SJSA1 (cell line): Measurements from ENCODE around the gene ARF1. TPM values are rescaled to one million over a fixed set of nuclear protein-coding genes. Genes with fewer than 3 reads are reported as not detected.
A peak's percentile ranks its signal among the peaks of the same experiment; 100 is the strongest.

Experiments used
- DNase-seq, 2 experiments: peaks; one replicate each; pipeline ENCODE4 v3.0.0-alpha.2; 2015 to 2020; ENCODE audit warnings: low spot score in 2 of 2, low read depth in 1 of 2
- H3K27ac ChIP-seq: fragments of 250-450 bp; sonication (Bioruptor Pico); 2 replicates; pipeline ENCODE4 v1.5.1; 2020; ENCODE audit warnings: mild to moderate bottlenecking, moderate library complexity
- H3K27me3 ChIP-seq: fragments of 250-450 bp; sonication (Bioruptor Pico); replicated peaks from 2 replicates; pipeline ENCODE4 v1.5.1; 2020; ENCODE audit warnings: mild to moderate bottlenecking, moderate library complexity
- H3K36me3 ChIP-seq: fragments of 250-450 bp; sonication (Bioruptor Pico); 2 replicates; pipeline ENCODE4 v1.5.1; 2020; ENCODE audit warnings: mild to moderate bottlenecking
- H3K4me1 ChIP-seq: fragments of 250-450 bp; sonication (Bioruptor Pico); replicated peaks from 2 replicates; pipeline ENCODE4 v1.6.1; 2021; ENCODE audit warnings: mild to moderate bottlenecking
- H3K4me3 ChIP-seq: fragments of 250-450 bp; sonication (Bioruptor Pico); 2 replicates; pipeline ENCODE4 v1.5.1; 2020; ENCODE audit warnings: mild to moderate bottlenecking
- H3K9me3 ChIP-seq: fragments of 250-450 bp; sonication (Bioruptor Pico); replicated peaks from 2 replicates; pipeline ENCODE4 v1.5.1; 2020; ENCODE audit warnings: mild to moderate bottlenecking
- total RNA-seq: library from RNA; depleted of rRNA; stranded (reverse); fragments of >200 nt; shearing (Covaris generic); gene quantifications from 2 replicates; pipeline ENCODE4 v1.2.3, GENCODE V29; 2014

The ARF1 gene
- total RNA-seq, 1 experiment from 2014 or later, result 212 TPM

DNA sequence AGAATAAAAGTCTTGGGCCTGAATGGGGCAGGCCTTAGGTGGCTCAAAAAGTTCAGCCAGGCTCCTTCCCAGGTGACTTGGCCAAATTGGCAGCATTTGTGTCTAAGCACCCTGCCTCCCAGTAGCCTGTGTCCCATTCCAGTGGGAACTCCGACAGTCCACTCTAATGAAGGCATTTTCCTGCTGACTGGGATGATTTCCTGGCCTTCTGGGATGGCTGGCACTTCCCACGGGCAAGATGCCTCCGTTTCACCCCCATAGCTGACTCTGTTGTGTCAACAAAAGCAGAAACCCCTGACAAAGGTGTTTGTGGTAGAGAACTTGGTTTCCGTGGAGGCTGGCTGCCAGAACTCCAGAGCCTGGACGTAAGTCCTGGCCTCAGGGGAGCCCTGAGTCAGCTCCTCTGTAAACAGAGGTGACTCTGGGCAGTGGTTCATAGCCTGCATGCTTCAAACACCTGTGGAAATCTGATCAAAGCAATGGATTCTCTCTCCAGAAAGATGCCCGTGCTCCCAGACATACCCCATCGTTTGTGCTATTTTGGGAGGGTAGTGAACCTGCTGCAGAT lies 39.1 kb upstream of the ARF1 start:
- H3K9me3 ChIP-seq, result peaks cover 2% of the 10 kb centered on the region; the same call in 1 of the 2 replicates
- H3K4me1 ChIP-seq, result no peaks in the 10 kb centered on the region
- peaks cover 6% of the 10 kb centered on the region for H3K27me3 ChIP-seq
- no peak overlapping the region for H3K4me3 ChIP-seq
- DNase-seq, result peak in 1 of 2 experiments; percentile 15
- H3K36me3 ChIP-seq, result no peaks in the 10 kb centered on the region
- no peak overlapping the region for H3K27ac ChIP-seq

DNA sequence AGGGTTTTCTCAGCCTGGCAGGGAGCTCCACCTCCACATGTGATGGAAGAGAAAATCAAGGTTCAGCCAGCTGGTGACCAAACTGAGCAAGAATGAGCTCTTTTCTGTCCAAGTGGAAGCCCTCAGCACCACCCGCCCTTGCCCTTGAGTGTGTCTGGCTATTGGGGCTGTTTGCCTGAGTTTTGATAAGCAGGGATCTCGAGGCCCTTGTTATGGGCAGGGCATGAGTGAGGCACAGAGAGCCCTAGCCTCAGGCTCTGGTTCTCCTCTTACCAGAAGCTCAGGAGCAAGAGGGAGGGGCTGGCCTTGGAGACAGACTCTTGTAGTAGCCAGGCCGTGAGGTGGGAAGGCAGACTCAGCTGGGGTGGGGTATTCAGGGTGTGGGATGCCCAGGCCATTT lies 37.5 kb upstream of the ARF1 start:
- no peaks in the 10 kb centered on the region for H3K4me1 ChIP-seq
- H3K4me3 ChIP-seq, result no peak overlapping the region
- peaks cover 2% of the 10 kb centered on the region; the same call in 1 of the 2 replicates for H3K9me3 ChIP-seq
- peak in 1 of 2 experiments; percentile 38 for DNase-seq
- H3K27ac ChIP-seq, result no peak overlapping the region
- no peaks in the 10 kb centered on the region for H3K36me3 ChIP-seq
- H3K27me3 ChIP-seq, result no peaks in the 10 kb centered on the region; the same call in 1 of the 2 replicates

DNA sequence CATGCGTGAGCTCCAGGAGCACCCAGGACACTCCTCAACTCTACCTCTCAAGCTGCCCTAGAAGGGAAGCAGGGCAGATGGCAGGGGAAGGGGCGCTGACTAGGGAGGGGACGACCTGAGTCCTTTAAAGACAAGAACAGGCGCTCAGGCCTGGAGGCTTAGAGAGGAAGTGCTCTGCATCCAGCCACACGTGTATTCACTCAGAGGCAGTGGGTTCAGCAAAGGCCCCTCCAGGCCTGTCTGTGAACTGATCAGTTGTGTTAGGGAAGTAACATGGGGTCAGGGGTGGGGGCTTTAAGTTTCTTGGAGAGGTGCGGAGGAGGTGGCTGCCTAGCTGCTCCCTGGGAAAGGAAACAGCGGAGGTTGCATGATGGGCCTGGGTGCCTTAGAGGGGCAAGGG lies 37.1 kb upstream of the ARF1 start:
- Histone ChIP-seq H3K27ac (no peak overlapping the region), H3K4me1 (no peaks in the 10 kb centered on the region), H3K9me3 (peaks cover 2% of the 10 kb centered on the region; the same call in 1 of the 2 replicates), H3K36me3 (no peaks in the 10 kb centered on the region), H3K27me3 (no peaks in the 10 kb centered on the region; the same call in 1 of the 2 replicates), H3K4me3 (no peak overlapping the region)
- no peak for DNase-seq

DNA sequence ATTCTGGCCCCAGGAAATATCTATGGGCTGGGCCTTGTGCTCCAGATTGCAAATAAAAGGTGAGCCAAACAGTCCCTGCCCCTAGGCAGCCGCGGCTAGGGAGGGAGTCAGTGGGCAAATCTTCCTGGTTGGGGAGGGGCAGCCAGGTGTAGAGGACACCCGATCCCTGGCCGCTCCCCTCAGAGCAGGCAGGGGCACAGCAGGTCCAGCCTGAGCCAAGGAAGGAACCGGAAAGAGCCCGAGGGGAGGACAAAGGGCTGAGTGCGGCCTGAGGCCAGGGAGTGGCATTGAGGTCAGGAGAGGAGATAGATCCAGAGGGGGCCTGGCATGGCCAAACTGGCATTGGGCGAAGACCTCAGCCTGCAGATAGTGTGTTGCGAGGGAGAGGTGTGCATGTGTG lies 36.6 kb upstream of the ARF1 start:
- H3K36me3 ChIP-seq, result no peaks in the 10 kb centered on the region
- DNase-seq, result no peak
- no peak overlapping the region for H3K4me3 ChIP-seq
- no peak overlapping the region for H3K27ac ChIP-seq
- no peaks in the 10 kb centered on the region for H3K4me1 ChIP-seq
- H3K9me3 ChIP-seq, result peaks cover 2% of the 10 kb centered on the region; the same call in 1 of the 2 replicates
- no peaks in the 10 kb centered on the region; the same call in 1 of the 2 replicates for H3K27me3 ChIP-seq

DNA sequence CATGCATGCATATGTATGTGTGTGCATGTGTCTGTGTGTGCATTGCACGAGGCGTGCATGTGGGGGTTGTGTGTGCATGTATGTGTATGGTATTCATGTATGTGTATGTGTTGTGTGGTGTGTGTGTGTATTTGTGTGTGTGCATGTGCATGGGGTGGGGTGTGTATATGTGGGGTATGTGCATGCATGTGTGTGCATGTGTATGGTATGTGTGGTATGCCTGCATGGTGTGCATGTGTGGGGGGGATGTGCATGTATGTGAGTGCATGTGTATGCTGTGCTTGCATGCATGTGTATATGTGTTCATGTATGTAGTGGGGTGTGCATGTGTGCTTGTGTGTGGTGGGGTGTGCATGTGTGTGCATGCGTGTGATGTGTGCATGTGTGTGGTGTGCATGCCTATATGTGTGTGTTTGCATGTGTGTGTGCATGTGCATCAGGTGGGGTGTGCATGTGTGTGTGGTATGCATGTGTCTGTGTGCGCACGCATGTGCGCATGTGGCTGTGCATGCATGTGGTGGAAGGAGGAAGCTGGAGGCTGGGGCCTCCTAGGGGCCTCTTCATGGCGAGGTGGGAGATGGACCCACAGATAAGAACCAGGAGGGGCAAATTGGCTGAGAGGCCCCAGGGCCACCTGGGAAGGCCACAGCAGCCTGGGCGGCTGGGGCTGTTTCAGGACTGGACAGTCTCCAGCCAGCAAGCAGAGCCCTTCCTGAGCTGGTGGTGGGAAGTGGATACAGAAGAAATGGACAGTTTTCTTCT lies 35.9 kb upstream of the ARF1 start:
- H3K9me3 ChIP-seq, result peaks cover 2% of the 10 kb centered on the region; the same call in 1 of the 2 replicates
- H3K4me1 ChIP-seq, result no peaks in the 10 kb centered on the region
- no peak overlapping the region for H3K27ac ChIP-seq
- H3K36me3 ChIP-seq, result no peaks in the 10 kb centered on the region
- DNase-seq, result no peak
- H3K4me3 ChIP-seq, result no peak overlapping the region
- no peaks in the 10 kb centered on the region; the same call in 1 of the 2 replicates for H3K27me3 ChIP-seq

DNA sequence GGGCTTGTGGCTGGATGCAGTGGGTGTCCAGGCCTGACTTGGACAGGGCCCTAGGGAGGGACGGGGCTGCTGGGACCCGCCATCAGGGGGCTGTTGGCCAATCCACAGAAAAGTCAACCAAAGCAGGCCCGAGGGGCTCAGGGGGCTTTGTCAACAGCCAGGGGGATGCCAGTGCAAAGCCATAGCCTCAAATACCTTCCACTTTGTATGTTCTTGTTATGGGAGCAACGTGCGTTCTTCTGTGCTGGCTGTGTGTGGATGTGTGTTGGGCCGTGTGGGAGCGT lies 35.4 kb upstream of the ARF1 start:
- no peaks in the 10 kb centered on the region for H3K4me1 ChIP-seq
- peaks cover 2% of the 10 kb centered on the region; the same call in 1 of the 2 replicates for H3K9me3 ChIP-seq
- no peak overlapping the region for H3K4me3 ChIP-seq

DNA sequence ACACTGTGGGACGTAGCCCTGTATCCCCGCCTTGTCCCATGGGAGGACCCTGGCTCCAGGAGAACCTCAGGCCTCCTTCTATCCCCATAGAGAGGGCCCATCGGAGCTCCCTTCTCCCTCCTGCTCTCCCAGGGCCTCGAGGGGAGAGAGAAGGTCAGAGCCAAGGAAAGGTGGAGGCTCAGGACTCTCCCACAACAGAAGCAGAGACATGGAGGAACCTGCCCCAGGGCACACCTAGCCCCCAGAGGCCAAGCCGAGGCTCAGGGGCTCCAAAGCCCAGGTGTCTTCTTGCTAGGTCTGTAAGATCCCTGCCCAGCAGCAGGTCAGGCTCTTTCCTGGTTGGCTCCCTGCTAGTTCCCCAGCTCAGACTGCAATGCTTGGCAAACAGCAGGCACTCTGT lies 34.4 kb upstream of the ARF1 start:
- no peak overlapping the region for H3K27ac ChIP-seq
- no peak overlapping the region for H3K4me3 ChIP-seq
- H3K27me3 ChIP-seq, result no peaks in the 10 kb centered on the region
- DNase-seq, result no peak
- H3K9me3 ChIP-seq, result no peaks in the 10 kb centered on the region
- H3K4me1 ChIP-seq, result no peaks in the 10 kb centered on the region
- H3K36me3 ChIP-seq, result no peaks in the 10 kb centered on the region

More for the DNA sequence above, 35.4 kb upstream of the ARF1 start:
- no peak for DNase-seq
- Histone ChIP-seq H3K27me3 (no peaks in the 10 kb centered on the region; the same call in 1 of the 2 replicates), H3K36me3 (no peaks in the 10 kb centered on the region), H3K27ac (no peak overlapping the region)

DNA sequence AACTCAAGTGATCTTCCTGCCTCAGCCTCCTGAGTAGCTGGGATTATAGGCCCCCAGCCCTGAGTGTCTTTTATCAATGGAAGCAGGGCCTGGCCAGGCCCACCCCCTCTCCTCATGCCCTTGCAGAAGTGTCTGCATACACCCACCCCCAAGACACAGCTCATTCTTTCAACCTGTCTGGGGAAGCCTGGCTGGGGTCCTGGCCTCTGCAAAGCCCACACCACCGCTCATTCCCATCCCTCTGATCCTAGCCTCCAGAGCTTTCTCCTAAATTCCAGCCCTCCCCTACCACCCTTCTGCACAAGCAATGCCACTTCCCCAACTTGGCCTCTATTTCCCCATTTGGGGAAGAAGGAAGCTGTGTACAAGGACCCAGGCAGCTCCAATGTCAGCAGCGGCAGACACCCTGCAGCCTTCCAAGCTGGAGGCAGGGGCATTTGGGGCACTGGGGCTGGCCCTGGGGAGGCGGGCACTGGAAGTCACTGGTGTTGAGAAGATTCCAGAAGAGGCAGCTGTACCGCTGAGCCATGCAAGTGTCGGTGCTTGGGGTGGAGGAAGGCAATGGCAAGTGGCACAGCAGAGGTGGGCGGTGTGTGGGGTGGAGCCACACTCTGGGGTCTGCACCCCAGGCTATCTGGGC lies 33.7 kb upstream of the ARF1 start:
- Histone ChIP-seq H3K27me3 (no peaks in the 10 kb centered on the region), H3K36me3 (no peaks in the 10 kb centered on the region), H3K4me3 (no peak overlapping the region), H3K27ac (no peak overlapping the region), H3K9me3 (no peaks in the 10 kb centered on the region), H3K4me1 (no peaks in the 10 kb centered on the region)
- DNase-seq, result no peak

DNA sequence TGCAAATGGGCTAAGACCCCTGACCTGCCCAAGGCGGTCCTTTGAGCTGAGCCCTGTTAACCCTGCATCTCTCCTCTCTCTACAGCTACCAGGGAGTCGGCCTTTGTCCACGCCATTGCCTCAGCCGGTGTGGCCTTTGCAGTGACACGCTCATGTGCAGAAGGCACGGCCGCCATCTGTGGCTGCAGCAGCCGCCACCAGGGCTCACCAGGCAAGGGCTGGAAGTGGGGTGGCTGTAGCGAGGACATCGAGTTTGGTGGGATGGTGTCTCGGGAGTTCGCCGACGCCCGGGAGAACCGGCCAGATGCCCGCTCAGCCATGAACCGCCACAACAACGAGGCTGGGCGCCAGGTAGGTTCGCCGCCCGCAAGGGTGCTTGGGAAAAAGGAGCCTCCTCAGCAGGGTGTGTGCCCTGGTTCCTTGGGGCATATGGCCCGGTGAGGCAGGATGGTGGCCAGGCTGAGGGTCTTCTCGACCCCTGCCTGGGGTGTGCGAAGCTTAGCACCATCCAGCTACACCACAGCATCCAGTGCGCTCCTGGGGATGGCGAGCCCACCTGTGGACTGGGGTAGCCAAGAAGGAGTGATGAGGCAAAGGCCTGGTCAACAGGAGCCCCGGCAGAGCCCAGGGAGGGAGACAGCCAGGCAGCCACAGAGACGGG lies 31.8 kb upstream of the ARF1 start:
- peak in 1 of 2 experiments; percentile 41 for DNase-seq
- no peak overlapping the region for H3K27ac ChIP-seq
- no peaks in the 10 kb centered on the region for H3K9me3 ChIP-seq
- no peaks in the 10 kb centered on the region for H3K36me3 ChIP-seq
- H3K27me3 ChIP-seq, result no peaks in the 10 kb centered on the region
- H3K4me1 ChIP-seq, result no peaks in the 10 kb centered on the region
- H3K4me3 ChIP-seq, result no peak overlapping the region

DNA sequence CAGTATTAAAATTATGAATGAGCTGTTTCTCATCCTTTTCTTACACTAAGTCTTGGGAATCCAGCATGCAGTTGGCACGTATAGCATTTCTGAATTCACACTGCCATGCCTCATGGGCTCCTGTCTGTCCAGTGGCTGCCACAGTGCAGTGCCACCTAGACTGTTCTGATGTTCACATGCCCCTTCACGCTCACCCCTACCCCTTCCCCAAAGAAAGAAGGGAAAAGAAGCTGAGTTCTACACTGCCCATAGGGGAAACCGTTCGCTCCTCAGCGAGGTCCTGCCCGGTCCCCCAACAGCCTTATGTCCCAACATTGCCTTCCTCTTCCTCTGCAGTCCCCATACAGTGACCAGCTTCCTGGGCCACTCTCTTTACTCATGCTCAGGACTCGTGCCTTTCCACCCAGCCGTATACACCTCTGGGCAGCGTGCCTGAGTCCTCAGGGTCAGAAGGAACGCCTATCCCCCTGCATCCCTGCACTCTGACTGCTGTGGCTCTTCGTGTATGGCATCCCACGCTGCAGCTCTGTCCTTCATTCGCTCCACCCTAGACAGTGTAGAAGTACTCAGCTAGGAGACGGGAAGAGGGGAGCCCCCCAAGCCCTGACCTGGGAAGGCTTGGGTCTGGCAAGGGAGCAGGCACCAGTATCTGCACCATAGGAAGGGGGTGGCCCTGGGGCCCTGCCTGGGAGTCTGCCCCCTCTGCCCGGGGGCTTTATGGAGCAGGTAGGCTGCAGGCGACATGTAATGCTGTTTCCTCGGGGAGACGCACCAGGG lies 24.1 kb upstream of the ARF1 start:
- Histone ChIP-seq H3K27me3 (peaks cover 38% of the 10 kb centered on the region), H3K27ac (no peak overlapping the region), H3K9me3 (no peaks in the 10 kb centered on the region)

DNA sequence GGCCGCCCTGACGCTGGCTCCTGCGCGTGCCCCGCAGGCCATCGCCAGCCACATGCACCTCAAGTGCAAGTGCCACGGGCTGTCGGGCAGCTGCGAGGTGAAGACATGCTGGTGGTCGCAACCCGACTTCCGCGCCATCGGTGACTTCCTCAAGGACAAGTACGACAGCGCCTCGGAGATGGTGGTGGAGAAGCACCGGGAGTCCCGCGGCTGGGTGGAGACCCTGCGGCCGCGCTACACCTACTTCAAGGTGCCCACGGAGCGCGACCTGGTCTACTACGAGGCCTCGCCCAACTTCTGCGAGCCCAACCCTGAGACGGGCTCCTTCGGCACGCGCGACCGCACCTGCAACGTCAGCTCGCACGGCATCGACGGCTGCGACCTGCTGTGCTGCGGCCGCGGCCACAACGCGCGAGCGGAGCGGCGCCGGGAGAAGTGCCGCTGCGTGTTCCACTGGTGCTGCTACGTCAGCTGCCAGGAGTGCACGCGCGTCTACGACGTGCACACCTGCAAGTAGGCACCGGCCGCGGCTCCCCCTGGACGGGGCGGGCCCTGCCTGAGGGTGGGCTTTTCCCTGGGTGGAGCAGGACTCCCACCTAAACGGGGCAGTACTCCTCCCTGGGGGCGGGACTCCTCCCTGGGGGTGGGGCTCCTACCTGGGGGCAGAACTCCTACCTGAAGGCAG lies 23.4 kb upstream of the ARF1 start:
- no peak overlapping the region for H3K4me3 ChIP-seq
- no peaks in the 10 kb centered on the region for H3K9me3 ChIP-seq
- no peak overlapping the region for H3K27ac ChIP-seq
- no peak for DNase-seq
- H3K36me3 ChIP-seq, result no peaks in the 10 kb centered on the region
- H3K4me1 ChIP-seq, result peaks cover 17% of the 10 kb centered on the region
- H3K27me3 ChIP-seq, result peaks cover 38% of the 10 kb centered on the region

More for the DNA sequence above, 24.1 kb upstream of the ARF1 start:
- DNase-seq, result no peak
- Histone ChIP-seq H3K36me3 (no peaks in the 10 kb centered on the region), H3K4me1 (peaks cover 17% of the 10 kb centered on the region), H3K4me3 (no peak overlapping the region)

DNA sequence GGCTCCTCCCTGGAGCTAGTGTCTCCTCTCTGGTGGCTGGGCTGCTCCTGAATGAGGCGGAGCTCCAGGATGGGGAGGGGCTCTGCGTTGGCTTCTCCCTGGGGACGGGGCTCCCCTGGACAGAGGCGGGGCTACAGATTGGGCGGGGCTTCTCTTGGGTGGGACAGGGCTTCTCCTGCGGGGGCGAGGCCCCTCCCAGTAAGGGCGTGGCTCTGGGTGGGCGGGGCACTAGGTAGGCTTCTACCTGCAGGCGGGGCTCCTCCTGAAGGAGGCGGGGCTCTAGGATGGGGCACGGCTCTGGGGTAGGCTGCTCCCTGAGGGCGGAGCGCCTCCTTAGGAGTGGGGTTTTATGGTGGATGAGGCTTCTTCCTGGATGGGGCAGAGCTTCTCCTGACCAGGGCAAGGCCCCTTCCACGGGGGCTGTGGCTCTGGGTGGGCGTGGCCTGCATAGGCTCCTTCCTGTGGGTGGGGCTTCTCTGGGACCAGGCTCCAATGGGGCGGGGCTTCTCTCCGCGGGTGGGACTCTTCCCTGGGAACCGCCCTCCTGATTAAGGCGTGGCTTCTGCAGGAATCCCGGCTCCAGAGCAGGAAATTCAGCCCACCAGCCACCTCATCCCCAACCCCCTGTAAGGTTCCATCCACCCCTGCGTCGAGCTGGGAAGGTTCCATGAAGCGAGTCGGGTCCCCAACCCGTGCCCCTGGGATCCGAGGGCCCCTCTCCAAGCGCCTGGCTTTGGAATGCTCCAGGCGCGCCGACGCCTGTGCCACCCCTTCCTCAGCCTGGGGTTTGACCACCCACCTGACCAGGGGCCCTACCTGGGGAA lies 22.7 kb upstream of the ARF1 start:
- peak; percentile 52 to 73 for DNase-seq
- no peaks in the 10 kb centered on the region for H3K36me3 ChIP-seq
- H3K4me1 ChIP-seq, result peaks cover 17% of the 10 kb centered on the region
- peak overlapping the region; percentile 14; the same call in 1 of the 2 replicates for H3K4me3 ChIP-seq
- peaks cover 38% of the 10 kb centered on the region for H3K27me3 ChIP-seq
- H3K27ac ChIP-seq, result no peak overlapping the region
- no peaks in the 10 kb centered on the region for H3K9me3 ChIP-seq
